Activated T-cell treated with anti-CD3 and anti-CD28 coated beads for 24 hours (primary cell): ENCODE results near the gene YY1AP1.
A peak's percentile ranks its signal among the peaks of the same experiment; 100 is the strongest.
"Not testable (repeated sequence)": the region's sequence is repeated elsewhere in the genome, so short reads cannot be mapped to it uniquely, and the experiment has no call there.

Experiments used
- DNase-seq: peaks from one replicate; pipeline ENCODE4 v3.0.0-alpha.2; 2020; ENCODE audit warnings: low read depth

The YY1AP1 gene

GRCh38 chr1:155645648-155646047, 42.9 kb downstream of the YY1AP1 start:
- no peak for DNase-seq

- no peak for DNase-seq
These were observed 43.5 kb downstream of the YY1AP1 start for GRCh38 chr1:155645034-155645598.

- no peak for DNase-seq
These were observed 45.3 kb downstream of the YY1AP1 start for GRCh38 chr1:155643230-155643629.

- DNase-seq, result not testable (repeated sequence)
These were observed 45.9 kb downstream of the YY1AP1 start for GRCh38 chr1:155642559-155643180.

- no peak for DNase-seq
These were observed 48.2 kb downstream of the YY1AP1 start for GRCh38 chr1:155640367-155640766.

- DNase-seq, result no peak
These were observed 52.0 kb downstream of the YY1AP1 start for GRCh38 chr1:155636397-155637153.

- not testable (repeated sequence) for DNase-seq
These were observed 62.1 kb downstream of the YY1AP1 start for GRCh38 chr1:155626428-155626827.

- DNase-seq, result no peak
These were observed 65.2 kb downstream of the YY1AP1 start for GRCh38 chr1:155623357-155623756.

- no peak for DNase-seq
These were observed 66.4 kb downstream of the YY1AP1 start for GRCh38 chr1:155622191-155622590.

GRCh38 chr1:155613226-155613625, 75.3 kb downstream of the YY1AP1 start:
- not testable (repeated sequence) for DNase-seq

- not testable (repeated sequence) for DNase-seq
These were observed 78.3 kb downstream of the YY1AP1 start for GRCh38 chr1:155610257-155610647.

- DNase-seq, result peak; percentile 97
These were observed 78.9 kb downstream of the YY1AP1 start, which contains the start of gene MSTO1 for GRCh38 chr1:155609515-155610256. Gene MSTO1 (plus strand): TSS chr1:155610218. CDS start chr1:155610249, 31 bp downstream.
